GM12878 (cell line): ENCODE measurements around the gene GLA. TPM values are rescaled to one million over a fixed set of nuclear protein-coding genes. Genes with fewer than 3 reads are reported as not detected.
A peak's percentile ranks its signal among the peaks of the same experiment; 100 is the strongest.

Source experiments
- BACH1 ChIP-seq: fragments of 450-650 bp; IDR thresholded peaks from 2 replicates; pipeline ENCODE4 v1.6.1; 2017; ENCODE audit warnings: mild to moderate bottlenecking, borderline replicate concordance
- BCL11A ChIP-seq: IDR thresholded peaks from 2 replicates; pipeline ENCODE4 v1.6.1; 2011; ENCODE audit warnings: low read depth, low read length
- BCL3 ChIP-seq: IDR thresholded peaks from 2 replicates; pipeline ENCODE4 v1.6.1; 2011; ENCODE audit warnings: borderline replicate concordance, low read depth, mild to moderate bottlenecking, moderate library complexity, low read length; ENCODE audit not compliant: insufficient read depth, poor library complexity, severe bottlenecking
- CBX3 ChIP-seq: fragments of 200-600 bp; sonication (generic); IDR thresholded peaks from 2 replicates; pipeline ENCODE4 v1.6.1; 2016; ENCODE audit warnings: low read depth, borderline replicate concordance
- CREB1 ChIP-seq: IDR thresholded peaks from 2 replicates; pipeline ENCODE4 v1.6.1; 2012; ENCODE audit warnings: low read depth, mild to moderate bottlenecking, inconsistent platforms
- CREM ChIP-seq: IDR thresholded peaks from 2 replicates; pipeline ENCODE4 v1.6.1; 2014; ENCODE audit warnings: antibody characterized with exemption, low read depth
- EGR1 ChIP-seq, 2 experiments: IDR thresholded peaks; 1 replicate in 1 of 2; 2 replicates in 1 of 2; pipeline ENCODE4 v1.6.1; 2011 to 2012; ENCODE audit warnings: low read depth in 2 of 2, low read length in 2 of 2, borderline replicate concordance in 1 of 2, mild to moderate bottlenecking in 1 of 2, moderate library complexity in 1 of 2
- ESRRA ChIP-seq: IDR thresholded peaks from 2 replicates; pipeline ENCODE4 v1.6.1; 2012; ENCODE audit warnings: mild to moderate bottlenecking, low read length, improper control_type of control experiment
- FOXM1 ChIP-seq: IDR thresholded peaks from 2 replicates; pipeline ENCODE4 v1.6.1; 2012; ENCODE audit warnings: low read depth, mild to moderate bottlenecking, inconsistent platforms, low read length, moderate library complexity
- HCFC1 ChIP-seq: fragments of 150-350 bp; IDR thresholded peaks from 2 replicates; pipeline ENCODE4 v1.6.1; 2014; ENCODE audit warnings: low read length
- IKZF2 ChIP-seq, 2 experiments: fragments of 450-650 bp; IDR thresholded peaks; 2 replicates each; pipeline ENCODE4 v1.6.1; 2017; ENCODE audit warnings: mild to moderate bottlenecking in 2 of 2, moderate library complexity in 2 of 2
- JUNB ChIP-seq: IDR thresholded peaks from 2 replicates; pipeline ENCODE4 v1.6.1; 2016; ENCODE audit warnings: antibody characterized with exemption, mild to moderate bottlenecking
- JUND ChIP-seq: IDR thresholded peaks from 2 replicates; pipeline ENCODE4 v1.6.1; 2012; ENCODE audit warnings: low read depth, mild to moderate bottlenecking, low read length, improper control_type of control experiment, moderate library complexity
- MLLT1 ChIP-seq: fragments of 450-650 bp; IDR thresholded peaks from 2 replicates; pipeline ENCODE4 v1.6.1; 2016; ENCODE audit warnings: mild to moderate bottlenecking
- MTA2 ChIP-seq: fragments of 450-650 bp; IDR thresholded peaks from 2 replicates; pipeline ENCODE4 v1.6.1; 2016; ENCODE audit warnings: low read depth, mild to moderate bottlenecking, moderate library complexity
- MYB ChIP-seq: fragments of 150-350 bp; IDR thresholded peaks from 2 replicates; pipeline ENCODE4 v1.6.1; 2014; ENCODE audit warnings: mild to moderate bottlenecking, low read depth, low read length, borderline replicate concordance
- NR2F1 ChIP-seq: fragments of 450-650 bp; conservative IDR thresholded peaks from 2 replicates; pipeline ENCODE4 v1.6.1; 2017; ENCODE audit warnings: mild to moderate bottlenecking
- NRF1 ChIP-seq: conservative IDR thresholded peaks from 2 replicates; pipeline ENCODE4 v1.6.1; 2011; ENCODE audit warnings: mild to moderate bottlenecking, low read depth, low read length, improper control_type of control experiment
- PAX8 ChIP-seq: fragments of 450-650 bp; IDR thresholded peaks from 2 replicates; pipeline ENCODE4 v1.6.1; 2017; ENCODE audit warnings: mild to moderate bottlenecking, moderate library complexity
- POLR2A ChIP-seq: IDR thresholded peaks from 2 replicates; pipeline ENCODE4 v1.6.1; 2011; ENCODE audit warnings: low read depth, mild to moderate bottlenecking, low read length
- POLR2AphosphoS2 ChIP-seq: IDR thresholded peaks from 2 replicates; pipeline ENCODE4 v1.6.1; 2011; ENCODE audit warnings: low read depth, mild to moderate bottlenecking, low read length, improper control_type of control experiment, moderate library complexity
- POLR2AphosphoS5 ChIP-seq: IDR thresholded peaks from 2 replicates; pipeline ENCODE4 v1.6.1; 2011; ENCODE audit warnings: mild to moderate bottlenecking, low read length, inconsistent platforms
- POU2F2 ChIP-seq: IDR thresholded peaks from 3 replicates; pipeline ENCODE4 v1.6.1; 2011; ENCODE audit warnings: low read depth, mild to moderate bottlenecking, low read length, borderline replicate concordance
- SREBF1 ChIP-seq: IDR thresholded peaks from 2 replicates; pipeline ENCODE4 v1.6.1; 2012; ENCODE audit warnings: mild to moderate bottlenecking, low read length
- SUPT20H ChIP-seq: IDR thresholded peaks from 2 replicates; pipeline ENCODE4 v1.6.1; 2011; ENCODE audit warnings: low read depth, mild to moderate bottlenecking, low read length, moderate library complexity, borderline replicate concordance; ENCODE audit not compliant: control insufficient read depth
- ZBTB4 ChIP-seq: fragments of 450-650 bp; formaldehyde crosslinking; IDR thresholded peaks from 2 replicates; pipeline ENCODE4 v1.4.0; 2022; ENCODE audit warnings: mild to moderate bottlenecking, moderate library complexity
- ZNF207 ChIP-seq: fragments of 450-650 bp; IDR thresholded peaks from 2 replicates; pipeline ENCODE4 v1.6.1; 2014; ENCODE audit warnings: antibody characterized with exemption, mild to moderate bottlenecking, borderline replicate concordance
- polyA plus RNA-seq, 11 experiments: library from polyadenylated mRNA; depleted of rRNA in 4 of 11; unstranded in 6 of 11; stranded (reverse) in 5 of 11; fragments of >200 nt; fragmentation: Nextera tagmentation in 4 of 11; fragmentation: Illumina TruSeq in 1 of 11; extraction: Ambion mirVana in 4 of 11; extraction: Trizol in 1 of 11; gene quantifications; 1 replicate in 1 of 11; 2 replicates in 10 of 11; pipeline versions ENCODE4 v1.2.1 to v1.2.3, GENCODE V29; 2011 to 2016; ENCODE audit warnings: inconsistent platforms in 2 of 11, missing spikeins in 2 of 11, low read depth in 1 of 11
- total RNA-seq, 4 experiments: library from RNA; depleted of rRNA in 3 of 4; stranded (reverse); fragments of >200 nt in 3 of 4; fragmentation: Illumina TruSeq in 1 of 4; extraction: Trizol in 1 of 4; gene quantifications; 2 replicates each; pipeline versions ENCODE4 v1.2.1 to v1.2.3, GENCODE V29; 2013 to 2021

Gene GLA
- total and polyA plus RNA-seq, 10 of the 15 experiments (the other 5 are each of a cell fraction or from before 2014, with no cell fraction given): 23.8 to 66.4 (median 29.1) TPM

GRCh38 chrX:101385795-101386541, 21.8 kb downstream of the GLA start, which contains the start of gene BTK (continued):
- TF ChIP-seq BACH1 (no peak), NRF1 (no peak), HCFC1 (no peak), POLR2AphosphoS5 (peak; percentile 73), CBX3 (no peak), ZBTB4 (no peak), SUPT20H (no peak), MLLT1 (0 out of 2 replicates have a peak, but pooled peaks have one; percentile 28), BCL3 (no peak), SREBF1 (no peak), ESRRA (no peak), IKZF2 (IDR thresholded peaks at IDR 0.05) (peak in 1 of 2 experiments; percentile 38; a peak in 2 of 4 replicates), ZNF207 (no peak), POLR2AphosphoS2 (no peak), MTA2 (no peak), JUND (no peak), PAX8 (no peak), CREB1 (0 out of 2 replicates have a peak, but pooled peaks have one; percentile 34), POU2F2 (0 out of 3 replicates have a peak, but pooled peaks have one; percentile 7), POLR2A (peak; percentile 80), BCL11A (no peak), FOXM1 (no peak), NR2F1 (no peak), EGR1 (IDR thresholded peaks at IDR 0.05; ENCODE audit: borderline replicate concordance in 1 of 2, low read depth in 2 of 2, low read length in 2 of 2) (peak in 1 of 2 experiments; percentile 57; a peak in 1 of 3 replicates), JUNB (no peak), CREM (peak; percentile 27; the same call in 1 of the 2 replicates), MYB (no peak)
